ENCODE measurements around the gene TNIK. TPM values are rescaled to one million over a fixed set of nuclear protein-coding genes. Genes with fewer than 3 reads are reported as not detected.

The TNIK gene
- total and polyA plus RNA-seq, 8 donors: 2.1 to 40.2 (median 10.1) TPM

DNA sequence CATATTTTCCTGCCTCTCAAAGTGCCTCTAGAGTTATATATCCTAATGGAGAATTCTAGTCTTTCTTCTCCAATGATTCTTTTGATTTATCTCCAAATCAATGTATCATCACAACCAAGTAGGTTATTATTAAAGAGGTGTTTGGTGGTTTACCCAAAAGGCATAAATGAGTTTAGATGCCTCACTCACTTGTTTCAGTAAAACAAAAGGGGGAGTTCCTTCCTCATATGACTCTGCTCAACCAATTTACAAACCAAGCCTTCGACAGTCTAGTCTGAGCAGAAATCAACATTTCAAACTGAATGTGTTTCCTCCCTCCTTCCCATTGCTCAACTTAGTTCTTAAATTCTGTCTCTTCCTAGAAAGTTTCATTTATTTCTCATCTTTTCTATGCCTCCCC lies 116.5 kb downstream of the TNIK start:
- H3K4me1 ChIP-seq: peaks cover 8 to 64% (median 30%) of the 10 kb centered on the region in 4 donors
- no peaks in the 10 kb centered on the region for H3K36me3 ChIP-seq
- no peaks in the 10 kb centered on the region for H3K27me3 ChIP-seq
- no peak overlapping the region for H3K27ac ChIP-seq
- 60 to 85% (median 73%) methylated on average over 1 of the region's 1 CpG for WGBS, 5 donors
- TF ChIP-seq POLR2A (IDR thresholded peaks at IDR 0.05) (no peak), POLR2AphosphoS5 (IDR thresholded peaks at IDR 0.05) (no peak), EP300 (IDR thresholded peaks at IDR 0.05) (no peak)
- TF ChIP-seq, protein P1, sequence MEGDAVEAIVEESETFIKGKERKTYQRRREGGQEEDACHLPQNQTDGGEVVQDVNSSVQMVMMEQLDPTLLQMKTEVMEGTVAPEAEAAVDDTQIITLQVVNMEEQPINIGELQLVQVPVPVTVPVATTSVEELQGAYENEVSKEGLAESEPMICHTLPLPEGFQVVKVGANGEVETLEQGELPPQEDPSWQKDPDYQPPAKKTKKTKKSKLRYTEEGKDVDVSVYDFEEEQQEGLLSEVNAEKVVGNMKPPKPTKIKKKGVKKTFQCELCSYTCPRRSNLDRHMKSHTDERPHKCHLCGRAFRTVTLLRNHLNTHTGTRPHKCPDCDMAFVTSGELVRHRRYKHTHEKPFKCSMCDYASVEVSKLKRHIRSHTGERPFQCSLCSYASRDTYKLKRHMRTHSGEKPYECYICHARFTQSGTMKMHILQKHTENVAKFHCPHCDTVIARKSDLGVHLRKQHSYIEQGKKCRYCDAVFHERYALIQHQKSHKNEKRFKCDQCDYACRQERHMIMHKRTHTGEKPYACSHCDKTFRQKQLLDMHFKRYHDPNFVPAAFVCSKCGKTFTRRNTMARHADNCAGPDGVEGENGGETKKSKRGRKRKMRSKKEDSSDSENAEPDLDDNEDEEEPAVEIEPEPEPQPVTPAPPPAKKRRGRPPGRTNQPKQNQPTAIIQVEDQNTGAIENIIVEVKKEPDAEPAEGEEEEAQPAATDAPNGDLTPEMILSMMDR (IDR thresholded peaks at IDR 0.05): no peak
- intact Hi-C loops (cut with DNase I; ENCODE audit: low total_unique reads): no loop called here
- DNase-seq: no peak
- H3K9me3 ChIP-seq: no peaks in the 10 kb centered on the region
- no peak overlapping the region for H3K4me3 ChIP-seq

DNA sequence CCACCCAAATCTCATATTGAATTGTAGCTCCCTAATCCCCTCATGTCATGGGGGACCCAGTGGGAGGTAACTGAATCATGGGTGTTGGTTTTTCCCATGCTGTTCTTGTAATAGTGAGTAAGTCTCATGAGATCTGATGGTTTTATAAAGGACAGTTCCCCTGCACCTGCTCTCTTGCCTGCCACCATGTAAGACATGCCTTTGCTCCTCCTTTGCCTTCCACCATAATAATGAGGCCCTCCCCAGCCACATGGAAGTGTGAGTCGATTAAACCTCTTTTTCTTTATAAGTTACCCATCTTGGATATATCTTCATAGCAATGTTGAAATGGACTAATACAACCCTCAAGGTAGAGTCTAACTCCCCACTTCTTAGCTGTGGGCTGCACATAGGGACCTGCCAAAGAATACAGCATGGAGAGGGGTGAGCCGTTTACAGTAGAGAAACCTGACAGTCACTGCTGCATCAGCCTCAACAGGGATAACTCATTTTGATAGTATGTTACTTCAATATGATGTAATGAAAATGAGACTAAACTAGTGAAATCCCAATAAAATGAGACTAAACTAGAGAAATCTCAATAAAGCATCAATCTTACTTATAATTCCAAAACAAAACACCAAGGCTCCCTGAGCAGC lies 117.3 kb downstream of the TNIK start:
- 89 to 99% (median 92%) methylated on average over 2 of the region's 2 CpGs for WGBS, 5 donors
- Histone ChIP-seq H3K4me3 (no peak overlapping the region), H3K36me3 (no peaks in the 10 kb centered on the region), H3K27me3 (no peaks in the 10 kb centered on the region), H3K4me1 (peaks cover 8 to 60% (median 30%) of the 10 kb centered on the region in 4 donors), H3K9me3 (no peaks in the 10 kb centered on the region), H3K27ac (no peak overlapping the region)
- no peak for DNase-seq
- intact Hi-C loops (cut with DNase I; ENCODE audit: low total_unique reads): no loop called here
- no peak for TF ChIP-seq POLR2AphosphoS5 (IDR thresholded peaks at IDR 0.05)
- TF ChIP-seq POLR2A (IDR thresholded peaks at IDR 0.05): no peak
- TF ChIP-seq EP300 (IDR thresholded peaks at IDR 0.05): no peak
- TF ChIP-seq, protein P1 (IDR thresholded peaks at IDR 0.05): no peak

DNA sequence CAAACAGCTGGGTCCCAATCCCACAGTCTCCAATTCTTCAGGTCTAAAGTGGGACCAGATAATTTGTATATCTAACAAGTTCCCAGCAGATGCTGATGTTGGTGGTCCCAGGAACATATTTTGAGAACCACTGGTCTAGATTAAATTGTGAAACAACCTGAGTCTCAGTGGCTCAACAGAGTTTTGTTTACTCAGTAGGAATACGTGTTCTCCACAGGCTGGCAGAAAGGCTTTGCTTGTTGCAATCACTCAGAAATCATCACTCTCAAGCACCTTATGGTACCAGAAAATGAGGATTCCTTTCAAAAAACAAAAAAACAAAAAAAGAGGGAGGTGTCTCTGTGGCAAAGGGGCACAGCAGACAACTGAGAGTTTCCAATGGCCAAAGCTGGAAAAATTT lies 118.0 kb downstream of the TNIK start:
- intact Hi-C loops (cut with DNase I; ENCODE audit: low total_unique reads): no loop called here
- H3K27me3 ChIP-seq: no peaks in the 10 kb centered on the region
- no peak for DNase-seq
- no peaks in the 10 kb centered on the region for H3K9me3 ChIP-seq
- H3K4me1 ChIP-seq: peaks cover 8 to 54% (median 27%) of the 10 kb centered on the region in 4 donors
- 25 to 61% (median 50%) methylated on average over 1 of the region's 1 CpG for WGBS, 5 donors
- TF ChIP-seq EP300 (IDR thresholded peaks at IDR 0.05) (no peak), POLR2A (IDR thresholded peaks at IDR 0.05) (no peak), POLR2AphosphoS5 (IDR thresholded peaks at IDR 0.05) (no peak)
- TF ChIP-seq, protein P1 (IDR thresholded peaks at IDR 0.05): no peak
- no peak overlapping the region for H3K4me3 ChIP-seq
- H3K27ac ChIP-seq: no peak overlapping the region
- no peaks in the 10 kb centered on the region for H3K36me3 ChIP-seq

DNA sequence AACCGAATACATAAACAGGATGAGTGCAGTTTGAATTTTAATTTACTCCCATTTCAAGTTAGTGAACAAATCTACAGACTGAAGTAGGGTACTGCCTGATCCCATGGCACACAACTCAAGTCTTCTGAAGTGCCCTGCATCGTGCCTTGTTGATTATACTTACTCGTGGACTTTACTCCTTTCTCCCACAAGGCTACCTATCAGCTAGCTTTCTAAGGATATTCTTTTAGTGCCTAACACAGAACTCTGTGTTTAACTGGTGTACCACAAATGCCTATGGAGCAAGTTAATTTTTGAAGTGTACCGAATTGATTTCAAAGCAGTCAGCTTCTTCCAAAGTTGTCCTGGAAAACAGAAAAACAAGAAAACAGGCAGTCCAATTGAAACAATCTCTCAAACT lies 119.8 kb downstream of the TNIK start:
- Histone ChIP-seq H3K4me1 (peaks cover 8 to 52% (median 31%) of the 10 kb centered on the region in 4 donors), H3K27me3 (no peaks in the 10 kb centered on the region), H3K9me3 (no peaks in the 10 kb centered on the region), H3K4me3 (no peak overlapping the region), H3K36me3 (no peaks in the 10 kb centered on the region), H3K27ac (peak overlapping the region; percentile 14 to 84 (median 47))
- TF ChIP-seq, protein P1 (IDR thresholded peaks at IDR 0.05): no peak
- TF ChIP-seq POLR2A (IDR thresholded peaks at IDR 0.05) (no peak), POLR2AphosphoS5 (IDR thresholded peaks at IDR 0.05) (no peak), EP300 (IDR thresholded peaks at IDR 0.05) (no peak)
- no peak for DNase-seq
- intact Hi-C loops (cut with DNase I; ENCODE audit: low total_unique reads): no loop called here
- WGBS, 5 donors: 34 to 69% (median 49%) methylated on average over 4 of the region's 4 CpGs

All from stomach (tissue), 9 donors.